ENCODE data around the gene NQO2. TPM values are rescaled to one million over a fixed set of nuclear protein-coding genes. Genes with fewer than 3 reads are reported as not detected.

NQO2 gene, protein sequence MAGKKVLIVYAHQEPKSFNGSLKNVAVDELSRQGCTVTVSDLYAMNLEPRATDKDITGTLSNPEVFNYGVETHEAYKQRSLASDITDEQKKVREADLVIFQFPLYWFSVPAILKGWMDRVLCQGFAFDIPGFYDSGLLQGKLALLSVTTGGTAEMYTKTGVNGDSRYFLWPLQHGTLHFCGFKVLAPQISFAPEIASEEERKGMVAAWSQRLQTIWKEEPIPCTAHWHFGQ
- 53.6 to 79.2 TPM (median 69.5 TPM) in 5 replicates for total RNA-seq (2022; extraction: Qiagen RNA extraction)

DNA sequence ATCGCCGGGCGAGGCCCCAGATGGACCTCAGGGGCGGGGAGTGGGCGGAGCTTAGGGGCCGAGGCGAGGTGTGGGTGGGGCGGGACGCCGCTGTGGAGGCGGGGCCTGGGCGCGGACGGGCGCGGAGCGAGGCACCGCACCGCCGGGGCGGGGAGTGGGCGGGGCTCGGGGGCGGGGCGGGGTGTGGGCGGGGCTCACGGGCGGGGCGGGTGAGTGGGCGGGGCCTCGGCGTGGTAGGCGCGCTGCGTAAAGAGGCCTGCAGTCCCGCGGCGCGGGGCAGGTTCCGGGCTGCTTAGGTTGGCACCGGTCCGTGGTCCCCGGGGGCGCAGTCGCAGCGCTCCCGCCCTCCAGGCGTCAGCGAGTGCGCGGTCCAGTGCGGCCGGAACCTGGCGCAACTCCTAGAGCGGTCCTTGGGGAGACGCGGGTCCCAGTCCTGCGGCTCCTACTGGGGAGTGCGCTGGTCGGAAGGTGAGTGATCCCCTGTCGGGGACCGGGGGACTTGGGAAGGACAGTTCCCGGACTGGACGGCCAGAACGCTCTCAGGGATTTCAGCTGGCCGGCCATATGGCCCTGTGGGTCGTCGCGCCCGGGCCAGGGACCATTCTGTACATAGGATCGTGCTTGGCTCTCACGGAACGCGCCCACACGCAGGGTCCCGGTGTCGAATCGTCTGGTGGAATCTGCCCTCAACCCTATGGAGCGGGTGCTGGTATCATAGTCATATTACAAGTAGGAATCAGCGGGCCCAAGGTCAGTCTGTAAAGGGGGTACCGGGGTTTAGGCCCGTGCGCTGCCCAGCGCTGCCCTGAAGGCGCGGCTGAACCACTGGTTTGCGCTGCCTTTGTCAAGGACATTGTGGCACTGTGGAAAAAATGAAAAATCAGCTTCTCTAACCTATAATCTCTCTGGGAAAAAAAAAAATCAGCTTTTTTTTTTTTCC is at the start of gene NQO2:
Gene NQO2, plus strand, starts transcription at position 277 of the 940 bp plus-strand sequence. CDS start 6,659 bp downstream, outside the sequence.

DNA sequence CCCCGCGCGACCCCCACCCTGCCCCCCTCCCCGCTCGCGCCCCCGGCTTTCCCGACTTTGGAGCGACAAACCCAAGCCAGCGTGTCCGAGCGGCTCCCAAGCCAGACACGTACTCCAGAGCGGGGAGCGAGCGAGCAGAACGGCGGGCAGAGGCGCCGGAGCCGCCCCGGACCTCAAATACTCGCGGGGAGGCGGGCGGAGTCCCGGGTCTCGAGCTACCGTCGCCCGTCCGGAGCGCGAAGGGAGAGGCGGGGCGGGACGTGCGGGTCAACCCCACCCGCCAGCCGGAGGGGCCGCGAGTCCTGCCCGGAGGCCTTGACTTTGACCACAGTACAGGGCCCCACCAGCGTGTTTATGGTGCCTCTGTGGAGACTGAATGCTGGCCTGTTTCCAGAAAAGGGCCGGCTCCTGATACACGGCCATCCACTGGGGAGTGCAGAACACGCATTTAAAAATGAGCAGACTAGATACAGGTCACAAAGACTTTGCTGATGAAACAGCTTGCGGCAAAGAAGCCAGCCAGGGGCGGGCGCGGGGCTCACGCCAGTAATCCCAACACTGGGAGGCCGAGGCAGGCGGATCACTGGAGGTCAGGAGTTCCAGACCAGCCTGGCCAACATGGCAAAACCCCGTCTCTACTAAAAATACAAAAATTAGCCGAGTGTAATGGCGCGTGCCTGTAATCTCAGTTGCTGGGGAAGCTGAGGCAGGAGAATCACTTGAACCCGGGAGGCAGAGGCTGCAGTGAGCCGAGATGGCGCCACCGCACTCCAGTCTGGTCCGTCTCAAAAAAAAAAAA is 28.1 kb upstream of the NQO2 start, which contains the start of gene SERPINB6:
Gene SERPINB6, minus strand, starts transcription at position 148 of the 799 bp plus-strand sequence. CDS start 12,235 bp downstream, outside the sequence.

DNA sequence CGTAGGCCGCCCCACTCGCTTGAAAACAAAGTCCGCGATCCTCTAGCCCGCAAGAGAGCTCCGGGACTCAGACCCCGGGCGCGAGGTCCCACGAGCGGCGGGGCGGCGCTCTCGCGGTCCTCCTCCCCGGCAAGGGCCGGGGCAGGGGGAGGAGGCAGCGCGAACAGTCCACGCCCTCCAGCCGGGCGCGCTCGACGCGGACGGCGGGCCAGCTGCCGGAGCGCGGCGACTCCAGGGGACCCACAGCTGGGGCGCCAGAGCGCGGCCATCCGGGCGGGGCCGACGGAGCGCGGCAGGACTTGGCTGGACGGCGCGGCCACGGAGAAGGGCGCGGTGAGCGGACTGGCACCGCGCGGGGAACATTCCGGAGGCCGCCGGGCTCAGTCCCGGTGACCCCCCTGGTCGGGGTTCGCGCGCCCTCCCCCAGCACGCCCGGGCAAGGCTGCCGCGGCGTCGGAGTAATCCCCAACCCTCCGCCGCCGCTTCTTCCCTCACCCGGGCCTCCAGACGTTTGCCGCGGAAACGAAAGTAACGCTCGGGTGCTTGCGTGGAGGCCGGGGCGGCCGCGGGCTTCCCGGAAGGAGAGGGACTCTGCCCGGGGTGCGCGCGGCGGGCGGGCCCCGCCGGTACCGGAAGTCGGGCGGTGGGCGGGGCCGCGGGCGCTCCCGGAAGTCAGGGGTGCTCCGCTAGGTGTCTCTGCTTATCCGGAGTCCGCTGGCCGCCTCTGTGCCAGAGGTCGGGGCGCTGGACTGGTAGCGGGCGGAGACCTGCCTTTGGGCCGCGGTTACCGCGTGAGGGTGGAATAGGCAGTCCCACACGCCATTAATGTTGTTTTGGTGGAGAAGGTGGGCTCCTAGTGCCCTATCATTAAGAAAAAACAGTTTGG is 68.9 kb downstream of the NQO2 start, which contains the start of gene RIPK1:
Gene RIPK1, plus strand, starts transcription at position 166 of the 886 bp plus-strand sequence. CDS start 8,330 bp downstream, outside the sequence.

Other genes starting within 250 kb of the NQO2 start
- gene MYLK4, start 249.0 kb upstream of the NQO2 start, total RNA-seq (2022; extraction: Qiagen RNA extraction), result 0.10 to 0.18 TPM (median 0.14 TPM) in 5 replicates
- gene WRNIP1, start 234.5 kb upstream of the NQO2 start, total RNA-seq (2022; extraction: Qiagen RNA extraction), result 34.2 to 36.0 TPM (median 34.8 TPM) in 5 replicates
- gene SERPINB1, start 158.0 kb upstream of the NQO2 start, total RNA-seq (2022; extraction: Qiagen RNA extraction), result 43.4 to 52.2 TPM (median 49.1 TPM) in 5 replicates
- gene SERPINB9, start 96.6 kb upstream of the NQO2 start, total RNA-seq (2022; extraction: Qiagen RNA extraction), result 6.1 to 10.4 TPM (median 8.7 TPM) in 5 replicates
- 130 to 138 TPM (median 133 TPM) in 5 replicates for gene SERPINB6, start 28.3 kb upstream of the NQO2 start, total RNA-seq (2022; extraction: Qiagen RNA extraction)
- gene RIPK1, start 68.6 kb downstream of the NQO2 start, total RNA-seq (2022; extraction: Qiagen RNA extraction), result 11.4 to 14.5 TPM (median 12.3 TPM) in 5 replicates
- 17.3 to 24.8 TPM (median 24.4 TPM) in 5 replicates for gene BPHL, start 118.8 kb downstream of the NQO2 start, total RNA-seq (2022; extraction: Qiagen RNA extraction)
- gene TUBB2A, start 157.7 kb downstream of the NQO2 start, total RNA-seq (2022; extraction: Qiagen RNA extraction), result 82.8 to 101 TPM (median 92.5 TPM) in 5 replicates
- gene TUBB2B, start 227.8 kb downstream of the NQO2 start, total RNA-seq (2022; extraction: Qiagen RNA extraction), result 12.7 to 15.3 TPM (median 14.7 TPM) in 5 replicates